HG03354 (cell line): Measurements from ENCODE around the gene TMC1.

Source experiments
- ATAC-seq: cut with Tn5 transposase; IDR thresholded peaks from one replicate; pipeline ENCODE4 v1.9.1; 2021; ENCODE audit warnings: mild to moderate bottlenecking; ENCODE audit not compliant: unreplicated experiment, poor library complexity, severe bottlenecking

Gene TMC1

GRCh38 chr9:72726947-72727346 lies 205.5 kb downstream of the TMC1 start:
- ATAC-seq: no peak

- no peak for ATAC-seq
Measured at GRCh38 chr9:72728031-72728770, 206.8 kb downstream of the TMC1 start.

DNA sequence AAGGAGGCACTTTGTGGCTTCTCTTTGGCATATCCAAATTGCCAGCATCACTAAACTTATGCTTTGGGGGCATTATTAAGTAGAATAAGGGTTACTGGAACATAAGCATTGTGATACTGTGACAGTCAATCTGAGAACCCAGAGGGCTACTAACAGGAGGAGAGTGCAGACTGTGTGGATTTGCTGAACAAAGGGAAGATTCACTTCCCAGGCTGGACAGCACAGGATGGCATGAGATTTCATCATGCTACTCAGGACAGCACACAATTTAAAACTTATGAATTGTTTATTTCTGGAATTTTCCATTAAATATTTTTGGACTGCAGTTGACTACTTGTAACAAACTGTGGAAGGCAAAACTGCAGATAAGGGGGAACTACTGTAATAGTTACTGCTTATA lies 212.5 kb downstream of the TMC1 start:
- ATAC-seq: no peak

GRCh38 chr9:72734631-72735030 lies 213.2 kb downstream of the TMC1 start:
- no peak for ATAC-seq

GRCh38 chr9:72743836-72744235 lies 222.4 kb downstream of the TMC1 start:
- no peak for ATAC-seq

DNA sequence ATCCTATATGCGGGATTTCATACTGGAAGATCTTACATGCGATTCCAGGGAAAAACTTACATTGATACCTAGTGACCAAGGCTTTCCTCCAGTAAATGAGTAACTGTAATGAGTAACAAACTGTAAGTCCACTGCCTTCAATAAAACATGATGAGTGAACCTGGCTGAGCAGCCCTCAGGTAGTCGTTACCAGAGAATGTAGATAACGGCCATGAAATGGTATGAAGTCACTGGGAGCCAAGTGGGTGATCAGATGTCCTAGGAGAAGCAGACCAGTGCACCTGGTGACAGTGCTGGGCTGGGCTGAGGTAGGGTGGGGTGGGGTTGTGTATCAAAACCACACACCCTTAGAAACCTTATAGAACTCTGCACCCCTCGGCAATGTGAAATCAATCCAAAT lies 227.9 kb downstream of the TMC1 start:
- no peak for ATAC-seq

- no peak for ATAC-seq
Measured at GRCh38 chr9:72751541-72751940, 230.1 kb downstream of the TMC1 start.

- ATAC-seq: no peak
Measured at GRCh38 chr9:72753266-72753893, 232.0 kb downstream of the TMC1 start.

DNA sequence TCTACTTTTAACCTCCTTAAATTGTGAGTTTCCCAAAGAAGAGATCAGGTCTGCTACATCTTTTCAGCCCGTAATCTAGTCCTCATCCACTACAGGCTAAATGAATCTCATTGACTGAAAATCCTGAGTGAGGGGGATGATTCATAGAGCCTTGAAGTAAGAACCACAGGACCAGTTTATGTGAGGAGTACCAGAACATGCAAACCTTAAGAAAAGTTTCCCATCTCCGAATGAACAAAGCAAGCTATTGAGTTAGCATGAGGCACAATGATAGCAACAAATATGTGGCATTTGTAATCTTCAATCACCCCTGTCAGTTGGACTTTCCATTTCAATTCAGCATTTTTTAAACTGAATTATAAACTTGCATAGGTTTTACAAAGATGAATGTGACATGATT lies 234.4 kb downstream of the TMC1 start:
- no peak for ATAC-seq

DNA sequence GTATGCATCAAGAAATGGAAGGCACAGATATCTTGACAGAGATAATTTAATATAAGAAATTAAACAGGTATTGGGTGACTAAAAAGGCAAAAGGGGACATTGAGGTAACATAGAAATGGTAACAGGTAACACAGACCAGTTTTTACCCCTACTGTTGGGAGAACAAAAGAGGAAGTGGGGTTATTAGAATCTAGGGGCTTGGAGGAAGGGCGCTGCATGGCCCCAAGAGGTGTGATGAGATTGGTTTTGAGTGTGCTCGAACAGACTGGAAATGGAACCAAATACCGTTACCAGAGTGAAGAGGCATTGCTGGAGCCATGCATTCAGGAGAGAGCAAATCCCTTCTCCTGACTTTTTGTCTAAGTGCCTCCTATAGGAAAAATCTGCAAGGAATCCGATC lies 237.5 kb downstream of the TMC1 start:
- no peak for ATAC-seq

DNA sequence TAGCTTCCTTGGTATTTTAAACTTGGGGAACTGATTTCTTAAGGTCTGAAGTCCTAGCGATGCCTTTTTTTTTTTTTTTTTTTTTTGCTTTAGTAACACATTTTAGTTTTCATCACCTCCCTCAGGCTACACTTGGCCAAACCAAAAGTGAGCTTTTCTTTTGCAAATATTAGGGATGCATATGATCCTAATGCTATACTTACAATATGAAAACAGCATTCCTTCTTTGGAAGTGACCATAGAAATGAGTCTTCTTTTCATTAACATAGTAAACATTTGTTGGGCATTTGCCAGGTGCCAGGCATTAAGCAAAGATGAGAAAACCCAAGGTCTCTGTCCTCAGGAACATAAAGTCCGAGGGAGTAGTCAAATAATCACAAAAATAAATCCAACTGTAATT lies 241.6 kb downstream of the TMC1 start:
- ATAC-seq: no peak

DNA sequence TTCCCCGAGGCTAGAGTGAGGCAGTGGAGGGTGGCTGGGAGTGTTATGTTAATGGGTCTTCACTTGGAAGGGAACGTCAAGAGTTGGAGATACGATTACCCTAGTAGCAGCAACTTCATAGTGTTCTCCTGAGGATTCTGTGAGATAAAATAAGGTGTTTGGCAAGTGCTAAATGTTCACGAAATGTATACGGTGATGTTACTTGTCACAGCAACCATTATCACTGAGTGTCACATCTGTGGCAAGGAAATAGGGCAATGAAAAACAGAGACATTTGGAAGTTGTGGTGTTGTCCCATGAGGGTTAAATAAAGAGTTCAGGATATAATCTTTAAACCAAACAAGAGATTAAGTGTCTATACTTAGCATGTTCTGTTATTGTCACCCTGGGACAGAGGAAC lies 248.1 kb downstream of the TMC1 start:
- no peak for ATAC-seq

GRCh38 chr9:72772661-72773060 lies 251.3 kb downstream of the TMC1 start:
- ATAC-seq: no peak

GRCh38 chr9:72773570-72773969 lies 252.2 kb downstream of the TMC1 start:
- no peak for ATAC-seq

DNA sequence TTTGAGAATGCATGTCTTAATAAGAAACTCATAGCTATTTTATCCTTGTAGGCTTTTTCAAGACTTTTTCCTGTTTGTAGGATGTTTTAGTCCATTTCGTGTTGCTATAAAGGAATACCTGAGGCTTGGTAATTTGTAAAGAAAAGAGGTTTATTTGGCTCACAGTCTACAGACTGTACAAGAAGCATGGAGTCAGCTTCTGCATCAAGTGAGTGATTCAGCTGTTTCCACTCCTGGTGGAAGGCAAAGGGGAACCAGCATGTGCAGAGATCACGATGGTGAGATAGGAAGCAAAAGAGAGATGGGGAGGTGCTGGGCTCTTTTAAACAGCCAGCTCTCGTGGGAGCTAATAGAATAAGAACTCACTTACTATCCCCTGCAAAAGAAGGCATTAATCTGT lies 254.2 kb downstream of the TMC1 start:
- ATAC-seq: no peak

GRCh38 chr9:72779614-72780013 lies 258.2 kb downstream of the TMC1 start:
- no peak for ATAC-seq

DNA sequence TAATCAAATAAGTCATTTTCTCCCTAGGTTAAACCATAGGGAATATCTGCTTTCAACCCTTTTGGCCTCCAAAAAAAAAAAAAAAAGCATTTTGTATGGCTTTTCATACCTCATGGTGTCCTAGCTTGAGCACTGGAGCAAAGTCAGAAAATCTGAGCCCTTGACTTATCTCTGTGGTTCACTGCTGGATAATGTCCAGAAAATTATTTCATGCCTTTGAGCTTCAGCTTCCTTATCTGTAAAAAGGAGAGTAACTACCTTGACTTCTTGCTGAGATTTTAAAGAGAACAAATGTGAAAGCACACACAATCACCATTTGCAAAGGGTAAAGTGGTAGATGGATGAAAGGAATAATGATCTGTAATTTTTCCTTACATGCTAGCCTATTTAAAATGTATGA lies 265.5 kb downstream of the TMC1 start:
- ATAC-seq: no peak

- no peak for ATAC-seq
Measured at GRCh38 chr9:72788966-72789735, 267.7 kb downstream of the TMC1 start.

DNA sequence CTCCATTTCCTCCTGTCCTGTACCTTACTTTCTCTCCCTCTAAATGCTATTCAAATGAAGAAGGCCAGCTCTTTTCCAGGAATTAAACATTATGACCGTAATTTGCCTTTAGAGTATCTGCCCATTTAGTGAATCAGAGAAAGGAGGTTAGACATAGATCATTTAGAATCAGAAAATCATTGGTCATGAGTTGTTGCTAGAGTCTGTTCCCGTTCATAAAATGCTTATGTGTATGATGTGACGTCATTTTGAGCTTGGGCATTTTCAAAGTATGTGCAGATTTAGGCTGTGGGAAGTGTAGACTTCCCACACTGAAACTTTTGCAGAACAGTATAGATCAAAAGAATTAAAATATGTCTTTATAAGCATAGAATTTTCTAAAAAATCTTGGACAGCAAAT lies 268.5 kb downstream of the TMC1 start:
- no peak for ATAC-seq

DNA sequence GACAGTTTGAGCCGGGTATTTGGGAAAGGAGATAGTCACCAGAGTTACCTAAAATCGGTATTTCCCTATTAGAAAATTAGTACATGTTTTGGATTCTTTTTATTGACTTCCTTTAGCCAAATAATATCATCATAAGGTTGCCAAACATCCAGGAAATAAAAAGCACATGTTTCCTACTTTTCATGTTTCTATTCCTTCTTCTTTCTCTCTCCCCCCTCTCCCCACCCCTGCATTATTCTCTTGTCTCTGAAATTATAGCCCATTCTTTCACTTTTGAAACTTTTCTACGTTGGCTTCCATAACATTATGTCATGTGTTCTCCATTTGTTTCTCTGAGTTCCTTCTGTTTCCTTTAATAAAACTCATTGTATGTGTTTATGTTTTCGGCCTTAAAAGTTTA lies 269.6 kb downstream of the TMC1 start:
- ATAC-seq: no peak

- ATAC-seq: no peak
Measured at GRCh38 chr9:72791436-72791835, 270.0 kb downstream of the TMC1 start.
